ENCODE results near the gene PCDH9. TPM values are rescaled to one million over a fixed set of nuclear protein-coding genes. Genes with fewer than 3 reads are reported as not detected.

The PCDH9 gene
- total and polyA plus RNA-seq, 2 of the 13 experiments (the other 11 are each of a cell fraction or from before 2014, with no cell fraction given): 0.09 TPM; not detected in 1

- TF ChIP-seq, protein P1, sequence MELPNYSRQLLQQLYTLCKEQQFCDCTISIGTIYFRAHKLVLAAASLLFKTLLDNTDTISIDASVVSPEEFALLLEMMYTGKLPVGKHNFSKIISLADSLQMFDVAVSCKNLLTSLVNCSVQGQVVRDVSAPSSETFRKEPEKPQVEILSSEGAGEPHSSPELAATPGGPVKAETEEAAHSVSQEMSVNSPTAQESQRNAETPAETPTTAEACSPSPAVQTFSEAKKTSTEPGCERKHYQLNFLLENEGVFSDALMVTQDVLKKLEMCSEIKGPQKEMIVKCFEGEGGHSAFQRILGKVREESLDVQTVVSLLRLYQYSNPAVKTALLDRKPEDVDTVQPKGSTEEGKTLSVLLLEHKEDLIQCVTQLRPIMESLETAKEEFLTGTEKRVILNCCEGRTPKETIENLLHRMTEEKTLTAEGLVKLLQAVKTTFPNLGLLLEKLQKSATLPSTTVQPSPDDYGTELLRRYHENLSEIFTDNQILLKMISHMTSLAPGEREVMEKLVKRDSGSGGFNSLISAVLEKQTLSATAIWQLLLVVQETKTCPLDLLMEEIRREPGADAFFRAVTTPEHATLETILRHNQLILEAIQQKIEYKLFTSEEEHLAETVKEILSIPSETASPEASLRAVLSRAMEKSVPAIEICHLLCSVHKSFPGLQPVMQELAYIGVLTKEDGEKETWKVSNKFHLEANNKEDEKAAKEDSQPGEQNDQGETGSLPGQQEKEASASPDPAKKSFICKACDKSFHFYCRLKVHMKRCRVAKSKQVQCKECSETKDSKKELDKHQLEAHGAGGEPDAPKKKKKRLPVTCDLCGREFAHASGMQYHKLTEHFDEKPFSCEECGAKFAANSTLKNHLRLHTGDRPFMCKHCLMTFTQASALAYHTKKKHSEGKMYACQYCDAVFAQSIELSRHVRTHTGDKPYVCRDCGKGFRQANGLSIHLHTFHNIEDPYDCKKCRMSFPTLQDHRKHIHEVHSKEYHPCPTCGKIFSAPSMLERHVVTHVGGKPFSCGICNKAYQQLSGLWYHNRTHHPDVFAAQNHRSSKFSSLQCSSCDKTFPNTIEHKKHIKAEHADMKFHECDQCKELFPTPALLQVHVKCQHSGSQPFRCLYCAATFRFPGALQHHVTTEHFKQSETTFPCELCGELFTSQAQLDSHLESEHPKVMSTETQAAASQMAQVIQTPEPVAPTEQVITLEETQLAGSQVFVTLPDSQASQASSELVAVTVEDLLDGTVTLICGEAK (IDR thresholded peaks at IDR 0.05): no peak
- TF ChIP-seq, protein P1 (CRISPR knock-in tag; IDR thresholded peaks at IDR 0.05): peak; percentile 35
- 0 out of 2 replicates have a peak, but pooled peaks have one; percentile 24 for TF ChIP-seq ZNF225 (CRISPR knock-in tag; IDR thresholded peaks at IDR 0.05)
- no peak for TF ChIP-seq PRDM10 (CRISPR knock-in tag; IDR thresholded peaks at IDR 0.05; ENCODE audit: low read depth)
- peak; percentile 41; the same call in 1 of the 2 replicates for TF ChIP-seq ZNF747 (CRISPR knock-in tag; IDR thresholded peaks at IDR 0.05; ENCODE audit: borderline replicate concordance)
- TF ChIP-seq, protein P2, sequence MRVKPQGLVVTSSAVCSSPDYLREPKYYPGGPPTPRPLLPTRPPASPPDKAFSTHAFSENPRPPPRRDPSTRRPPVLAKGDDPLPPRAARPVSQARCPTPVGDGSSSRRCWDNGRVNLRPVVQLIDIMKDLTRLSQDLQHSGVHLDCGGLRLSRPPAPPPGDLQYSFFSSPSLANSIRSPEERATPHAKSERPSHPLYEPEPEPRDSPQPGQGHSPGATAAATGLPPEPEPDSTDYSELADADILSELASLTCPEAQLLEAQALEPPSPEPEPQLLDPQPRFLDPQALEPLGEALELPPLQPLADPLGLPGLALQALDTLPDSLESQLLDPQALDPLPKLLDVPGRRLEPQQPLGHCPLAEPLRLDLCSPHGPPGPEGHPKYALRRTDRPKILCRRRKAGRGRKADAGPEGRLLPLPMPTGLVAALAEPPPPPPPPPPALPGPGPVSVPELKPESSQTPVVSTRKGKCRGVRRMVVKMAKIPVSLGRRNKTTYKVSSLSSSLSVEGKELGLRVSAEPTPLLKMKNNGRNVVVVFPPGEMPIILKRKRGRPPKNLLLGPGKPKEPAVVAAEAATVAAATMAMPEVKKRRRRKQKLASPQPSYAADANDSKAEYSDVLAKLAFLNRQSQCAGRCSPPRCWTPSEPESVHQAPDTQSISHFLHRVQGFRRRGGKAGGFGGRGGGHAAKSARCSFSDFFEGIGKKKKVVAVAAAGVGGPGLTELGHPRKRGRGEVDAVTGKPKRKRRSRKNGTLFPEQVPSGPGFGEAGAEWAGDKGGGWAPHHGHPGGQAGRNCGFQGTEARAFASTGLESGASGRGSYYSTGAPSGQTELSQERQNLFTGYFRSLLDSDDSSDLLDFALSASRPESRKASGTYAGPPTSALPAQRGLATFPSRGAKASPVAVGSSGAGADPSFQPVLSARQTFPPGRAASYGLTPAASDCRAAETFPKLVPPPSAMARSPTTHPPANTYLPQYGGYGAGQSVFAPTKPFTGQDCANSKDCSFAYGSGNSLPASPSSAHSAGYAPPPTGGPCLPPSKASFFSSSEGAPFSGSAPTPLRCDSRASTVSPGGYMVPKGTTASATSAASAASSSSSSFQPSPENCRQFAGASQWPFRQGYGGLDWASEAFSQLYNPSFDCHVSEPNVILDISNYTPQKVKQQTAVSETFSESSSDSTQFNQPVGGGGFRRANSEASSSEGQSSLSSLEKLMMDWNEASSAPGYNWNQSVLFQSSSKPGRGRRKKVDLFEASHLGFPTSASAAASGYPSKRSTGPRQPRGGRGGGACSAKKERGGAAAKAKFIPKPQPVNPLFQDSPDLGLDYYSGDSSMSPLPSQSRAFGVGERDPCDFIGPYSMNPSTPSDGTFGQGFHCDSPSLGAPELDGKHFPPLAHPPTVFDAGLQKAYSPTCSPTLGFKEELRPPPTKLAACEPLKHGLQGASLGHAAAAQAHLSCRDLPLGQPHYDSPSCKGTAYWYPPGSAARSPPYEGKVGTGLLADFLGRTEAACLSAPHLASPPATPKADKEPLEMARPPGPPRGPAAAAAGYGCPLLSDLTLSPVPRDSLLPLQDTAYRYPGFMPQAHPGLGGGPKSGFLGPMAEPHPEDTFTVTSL (CRISPR knock-in tag; IDR thresholded peaks at IDR 0.05; ENCODE audit: borderline replicate concordance): no peak
Observed at GRCh38 chr13:67230404-67231288, 510 bp upstream of the PCDH9 start (continued).
